ENCODE measurements around the gene ADGRF1. TPM values are rescaled to one million over a fixed set of nuclear protein-coding genes. Genes with fewer than 3 reads are reported as not detected.

ADGRF1 gene
- total and polyA plus RNA-seq, 2 donors from 2014 or later: 28.6 to 58.8 TPM

- no peak for FAIRE-seq
- H3K27ac ChIP-seq (ENCODE audit: low read depth in 2 of 2, low read length in 2 of 2): no peak overlapping the region
Measured at GRCh38 chr6:47073125-47074110, 31.3 kb upstream of the ADGRF1 start.

GRCh38 chr6:47072667-47073066 lies 30.5 kb upstream of the ADGRF1 start:
- TF ChIP-seq, protein P1, sequence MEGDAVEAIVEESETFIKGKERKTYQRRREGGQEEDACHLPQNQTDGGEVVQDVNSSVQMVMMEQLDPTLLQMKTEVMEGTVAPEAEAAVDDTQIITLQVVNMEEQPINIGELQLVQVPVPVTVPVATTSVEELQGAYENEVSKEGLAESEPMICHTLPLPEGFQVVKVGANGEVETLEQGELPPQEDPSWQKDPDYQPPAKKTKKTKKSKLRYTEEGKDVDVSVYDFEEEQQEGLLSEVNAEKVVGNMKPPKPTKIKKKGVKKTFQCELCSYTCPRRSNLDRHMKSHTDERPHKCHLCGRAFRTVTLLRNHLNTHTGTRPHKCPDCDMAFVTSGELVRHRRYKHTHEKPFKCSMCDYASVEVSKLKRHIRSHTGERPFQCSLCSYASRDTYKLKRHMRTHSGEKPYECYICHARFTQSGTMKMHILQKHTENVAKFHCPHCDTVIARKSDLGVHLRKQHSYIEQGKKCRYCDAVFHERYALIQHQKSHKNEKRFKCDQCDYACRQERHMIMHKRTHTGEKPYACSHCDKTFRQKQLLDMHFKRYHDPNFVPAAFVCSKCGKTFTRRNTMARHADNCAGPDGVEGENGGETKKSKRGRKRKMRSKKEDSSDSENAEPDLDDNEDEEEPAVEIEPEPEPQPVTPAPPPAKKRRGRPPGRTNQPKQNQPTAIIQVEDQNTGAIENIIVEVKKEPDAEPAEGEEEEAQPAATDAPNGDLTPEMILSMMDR (IDR thresholded peaks at IDR 0.05; ENCODE audit: borderline replicate concordance, extremely low read depth, insufficient read depth): no peak
- no peaks in the 10 kb centered on the region for H3K27me3 ChIP-seq (ENCODE audit: control insufficient read depth, insufficient read depth, low read length)

More at GRCh38 chr6:47073125-47074110, 31.3 kb upstream of the ADGRF1 start:
- intact Hi-C loops (cut with DNase I): no loop called here
- H3K36me3 ChIP-seq (ENCODE audit: control insufficient read depth in 2 of 3, insufficient read depth in 3 of 3, low read length in 3 of 3): no peaks in the 10 kb centered on the region
- no peaks in the 10 kb centered on the region for H3K27me3 ChIP-seq (ENCODE audit: control insufficient read depth, insufficient read depth, low read length)
- no peak overlapping the region for H3K9ac ChIP-seq (ENCODE audit: low read length in 3 of 3)
- H3K4me3 ChIP-seq (ENCODE audit: low read length in 3 of 3): no peak overlapping the region
- DNase-seq: no peak
- no peaks in the 10 kb centered on the region for H3K9me3 ChIP-seq (ENCODE audit: control insufficient read depth in 2 of 3, insufficient read depth in 1 of 3, low read length in 3 of 3)
- H3K4me1 ChIP-seq (ENCODE audit: control insufficient read depth in 2 of 3, insufficient read depth in 2 of 3, low read depth in 1 of 3, low read length in 3 of 3): peaks cover 0 to 2% (median 0%) of the 10 kb centered on the region in 3 donors
- TF ChIP-seq, protein P1 (IDR thresholded peaks at IDR 0.05; ENCODE audit: borderline replicate concordance, extremely low read depth, insufficient read depth): no peak

GRCh38 chr6:47071681-47072080 lies 29.5 kb upstream of the ADGRF1 start:
- Histone ChIP-seq H3K9me3 (ENCODE audit: control insufficient read depth in 2 of 3, insufficient read depth in 1 of 3, low read length in 3 of 3) (no peaks in the 10 kb centered on the region), H3K4me3 (ENCODE audit: low read length in 3 of 3) (no peak overlapping the region), H3K36me3 (ENCODE audit: control insufficient read depth in 2 of 3, insufficient read depth in 3 of 3, low read length in 3 of 3) (no peaks in the 10 kb centered on the region), H3K27ac (ENCODE audit: low read depth in 2 of 2, low read length in 2 of 2) (no peak overlapping the region), H3K9ac (ENCODE audit: low read length in 3 of 3) (no peak overlapping the region), H3K27me3 (ENCODE audit: control insufficient read depth, insufficient read depth, low read length) (no peaks in the 10 kb centered on the region), H3K4me1 (ENCODE audit: control insufficient read depth in 2 of 3, insufficient read depth in 2 of 3, low read depth in 1 of 3, low read length in 3 of 3) (no peaks in the 10 kb centered on the region)
- DNase-seq (no peak), FAIRE-seq (no peak)
- TF ChIP-seq, protein P1 (IDR thresholded peaks at IDR 0.05; ENCODE audit: borderline replicate concordance, extremely low read depth, insufficient read depth): no peak
- intact Hi-C loops (cut with DNase I): no loop called here

More at GRCh38 chr6:47072667-47073066, 30.5 kb upstream of the ADGRF1 start:
- no peak overlapping the region for H3K27ac ChIP-seq (ENCODE audit: low read depth in 2 of 2, low read length in 2 of 2)
- no peak for FAIRE-seq
- peaks cover 0 to 2% (median 0%) of the 10 kb centered on the region in 3 donors for H3K4me1 ChIP-seq (ENCODE audit: control insufficient read depth in 2 of 3, insufficient read depth in 2 of 3, low read depth in 1 of 3, low read length in 3 of 3)
- H3K4me3 ChIP-seq (ENCODE audit: low read length in 3 of 3): no peak overlapping the region
- H3K9ac ChIP-seq (ENCODE audit: low read length in 3 of 3): no peak overlapping the region
- intact Hi-C loops (cut with DNase I): no loop called here
- H3K36me3 ChIP-seq (ENCODE audit: control insufficient read depth in 2 of 3, insufficient read depth in 3 of 3, low read length in 3 of 3): no peaks in the 10 kb centered on the region
- no peaks in the 10 kb centered on the region for H3K9me3 ChIP-seq (ENCODE audit: control insufficient read depth in 2 of 3, insufficient read depth in 1 of 3, low read length in 3 of 3)
- DNase-seq: no peak
